ENCODE data around the gene PCDHGB1.
"Not testable (repeated sequence)": the region's sequence is repeated elsewhere in the genome, so short reads cannot be mapped to it uniquely, and the experiment has no call there.

Gene PCDHGB1

GRCh38 chr5:141373673-141374317 lies 23.9 kb downstream of the PCDHGB1 start, which contains the start of gene PCDHGA6:
PCDHGA6 (plus strand) TSS chr5:141373891; CDS start chr5:141374084, 193 bp downstream.
- H3K9ac ChIP-seq (ENCODE audit: low read length) = no peak within 1 kb of the TSS
- H3K4me1 ChIP-seq (ENCODE audit: control insufficient read depth, low read depth, low read length) = no peaks in the 10 kb centered on the region
- no peak within 1 kb of the TSS for H3K27ac ChIP-seq (ENCODE audit: low read length)
- H3K4me3 ChIP-seq (ENCODE audit: low read length) = no peak within 1 kb of the TSS
- peaks cover 13% of the 10 kb centered on the region for H3K9me3 ChIP-seq (ENCODE audit: control insufficient read depth, low read depth, low read length)
- H3K27me3 ChIP-seq (ENCODE audit: control insufficient read depth, insufficient read depth, low read length) = no peaks in the 10 kb centered on the region
- H3K36me3 ChIP-seq (ENCODE audit: control insufficient read depth, low read depth, low read length) = no peaks in the 10 kb centered on the region

- Histone ChIP-seq H3K36me3 (ENCODE audit: control insufficient read depth, low read depth, low read length) (no peaks in the 10 kb centered on the region), H3K9me3 (ENCODE audit: control insufficient read depth, low read depth, low read length) (peaks cover 13% of the 10 kb centered on the region), H3K4me3 (ENCODE audit: low read length) (no peak overlapping the region)
These were observed 24.7 kb downstream of the PCDHGB1 start for GRCh38 chr5:141374627-141375026.

GRCh38 chr5:141375444-141376155 lies 25.7 kb downstream of the PCDHGB1 start:
- not testable (repeated sequence) for H3K27me3 ChIP-seq (ENCODE audit: control insufficient read depth, insufficient read depth, low read length); H3K4me3 ChIP-seq (ENCODE audit: low read length); H3K4me1 ChIP-seq (ENCODE audit: control insufficient read depth, low read depth, low read length); H3K9ac ChIP-seq (ENCODE audit: low read length); H3K27ac ChIP-seq (ENCODE audit: low read length); H3K36me3 ChIP-seq (ENCODE audit: control insufficient read depth, low read depth, low read length)
- peaks cover 13% of the 10 kb centered on the region for H3K9me3 ChIP-seq (ENCODE audit: control insufficient read depth, low read depth, low read length)

More at GRCh38 chr5:141374627-141375026, 24.7 kb downstream of the PCDHGB1 start:
- H3K27me3 ChIP-seq (ENCODE audit: control insufficient read depth, insufficient read depth, low read length) = no peaks in the 10 kb centered on the region
- H3K9ac ChIP-seq (ENCODE audit: low read length) = no peak overlapping the region
- no peaks in the 10 kb centered on the region for H3K4me1 ChIP-seq (ENCODE audit: control insufficient read depth, low read depth, low read length)
- no peak overlapping the region for H3K27ac ChIP-seq (ENCODE audit: low read length)

DNA sequence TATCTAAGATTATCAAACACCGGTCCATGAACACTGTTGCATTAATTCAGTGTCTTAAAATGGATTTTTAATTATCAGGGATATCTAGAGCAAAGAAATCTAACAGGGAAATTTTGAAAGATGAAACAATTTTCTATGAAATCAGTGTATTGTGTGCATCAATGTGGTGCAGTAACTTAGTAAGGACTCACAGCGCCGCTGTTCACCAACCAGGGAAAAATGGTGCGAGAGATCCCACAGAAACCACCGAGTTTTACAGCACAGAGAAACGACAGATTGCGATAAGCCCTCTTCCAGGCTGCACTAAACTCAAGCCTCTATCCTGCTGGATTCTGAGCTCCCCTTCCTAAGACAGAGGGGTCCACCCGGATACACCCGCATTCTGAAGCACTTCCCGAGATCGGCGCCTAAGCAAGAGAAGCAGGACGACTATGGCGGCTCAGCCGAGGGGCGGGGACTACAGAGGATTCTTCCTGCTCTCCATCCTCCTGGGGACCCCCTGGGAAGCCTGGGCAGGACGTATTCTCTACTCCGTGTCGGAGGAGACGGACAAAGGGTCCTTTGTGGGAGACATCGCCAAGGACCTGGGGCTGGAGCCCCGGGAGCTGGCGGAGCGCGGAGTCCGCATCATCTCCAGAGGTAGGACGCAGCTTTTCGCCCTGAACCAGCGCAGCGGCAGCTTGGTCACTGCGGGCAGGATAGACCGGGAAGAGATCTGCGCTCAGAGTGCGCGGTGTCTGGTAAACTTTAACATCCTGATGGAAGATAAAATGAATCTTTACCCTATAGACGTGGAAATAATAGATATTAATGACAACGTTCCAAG lies 32.8 kb downstream of the PCDHGB1 start, which contains the start of gene PCDHGA7:
TSS of gene PCDHGA7 (plus strand) at position 274 of the 826 bp plus-strand sequence. CDS start at position 432, 158 bp downstream.
- no peak within 1 kb of the TSS for H3K9ac ChIP-seq (ENCODE audit: low read length)
- H3K4me3 ChIP-seq (ENCODE audit: low read length) = no peak within 1 kb of the TSS
- no peaks in the 10 kb centered on the region for H3K4me1 ChIP-seq (ENCODE audit: control insufficient read depth, low read depth, low read length)
- H3K27me3 ChIP-seq (ENCODE audit: control insufficient read depth, insufficient read depth, low read length) = no peaks in the 10 kb centered on the region
- H3K27ac ChIP-seq (ENCODE audit: low read length) = no peak within 1 kb of the TSS
- peaks cover 29% of the 10 kb centered on the region for H3K9me3 ChIP-seq (ENCODE audit: control insufficient read depth, low read depth, low read length)
- no peaks in the 10 kb centered on the region for H3K36me3 ChIP-seq (ENCODE audit: control insufficient read depth, low read depth, low read length)

DNA sequence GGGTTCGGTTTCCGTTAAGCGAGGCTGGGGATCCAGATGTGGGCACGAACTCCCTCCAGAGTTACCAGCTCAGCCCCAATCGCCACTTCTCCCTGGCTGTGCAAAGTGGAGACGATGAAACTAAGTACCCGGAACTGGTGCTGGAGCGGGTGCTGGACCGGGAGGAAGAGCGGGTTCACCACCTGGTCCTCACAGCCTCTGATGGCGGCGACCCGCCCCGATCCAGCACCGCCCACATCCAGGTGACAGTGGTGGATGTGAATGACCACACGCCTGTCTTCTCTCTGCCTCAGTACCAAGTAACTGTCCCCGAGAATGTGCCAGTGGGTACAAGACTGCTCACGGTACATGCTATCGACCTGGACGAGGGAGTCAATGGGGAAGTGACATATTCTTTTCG lies 33.4 kb downstream of the PCDHGB1 start:
- Histone ChIP-seq H3K27ac (ENCODE audit: low read length) (no peak overlapping the region), H3K4me3 (ENCODE audit: low read length) (no peak overlapping the region), H3K27me3 (ENCODE audit: control insufficient read depth, insufficient read depth, low read length) (no peaks in the 10 kb centered on the region), H3K4me1 (ENCODE audit: control insufficient read depth, low read depth, low read length) (no peaks in the 10 kb centered on the region), H3K9me3 (ENCODE audit: control insufficient read depth, low read depth, low read length) (peaks cover 31% of the 10 kb centered on the region), H3K36me3 (ENCODE audit: control insufficient read depth, low read depth, low read length) (no peaks in the 10 kb centered on the region), H3K9ac (ENCODE audit: low read length) (no peak overlapping the region)

- H3K27me3 ChIP-seq (ENCODE audit: control insufficient read depth, insufficient read depth, low read length) = no peaks in the 10 kb centered on the region
- H3K4me1 ChIP-seq (ENCODE audit: control insufficient read depth, low read depth, low read length) = no peaks in the 10 kb centered on the region
- H3K9me3 ChIP-seq (ENCODE audit: control insufficient read depth, low read depth, low read length) = peaks cover 38% of the 10 kb centered on the region
- H3K4me3 ChIP-seq (ENCODE audit: low read length) = no peak overlapping the region
- H3K36me3 ChIP-seq (ENCODE audit: control insufficient read depth, low read depth, low read length) = no peaks in the 10 kb centered on the region
- no peak overlapping the region for H3K9ac ChIP-seq (ENCODE audit: low read length)
- no peak overlapping the region for H3K27ac ChIP-seq (ENCODE audit: low read length)
These were observed 34.8 kb downstream of the PCDHGB1 start for GRCh38 chr5:141384471-141385267.

DNA sequence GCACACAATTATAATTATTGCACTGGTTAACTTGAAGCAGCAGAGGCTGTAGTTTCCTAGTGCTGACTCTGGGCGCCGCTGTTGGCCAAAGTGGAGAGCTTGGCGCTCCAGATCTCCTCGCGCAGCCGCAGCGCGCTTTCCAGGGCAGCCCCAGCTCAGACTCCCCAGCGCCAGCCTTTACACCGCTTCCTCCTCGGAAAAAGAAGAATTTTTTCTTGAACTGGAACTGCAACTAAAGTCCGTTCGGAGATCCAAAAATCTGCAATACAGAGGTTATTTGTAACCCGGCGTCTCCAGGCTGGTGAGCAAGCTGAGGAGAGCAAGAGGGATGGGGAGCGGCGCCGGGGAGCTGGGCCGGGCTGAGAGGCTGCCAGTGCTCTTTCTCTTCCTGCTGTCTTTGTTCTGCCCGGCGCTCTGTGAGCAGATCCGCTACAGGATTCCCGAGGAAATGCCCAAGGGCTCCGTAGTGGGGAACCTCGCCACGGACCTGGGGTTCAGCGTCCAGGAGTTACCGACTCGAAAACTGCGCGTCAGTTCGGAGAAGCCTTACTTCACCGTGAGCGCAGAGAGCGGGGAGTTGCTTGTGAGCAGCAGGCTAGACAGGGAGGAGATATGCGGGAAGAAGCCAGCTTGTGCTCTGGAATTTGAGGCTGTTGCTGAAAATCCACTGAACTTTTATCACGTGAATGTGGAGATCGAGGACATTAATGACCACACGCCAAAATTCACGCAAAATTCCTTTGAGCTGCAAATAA lies 37.8 kb downstream of the PCDHGB1 start, which contains the start of gene PCDHGB4:
TSS of gene PCDHGB4 (plus strand) at position 142 of the 755 bp plus-strand sequence. CDS start at position 329, 187 bp downstream.
- H3K27me3 ChIP-seq (ENCODE audit: control insufficient read depth, insufficient read depth, low read length); H3K4me1 ChIP-seq (ENCODE audit: control insufficient read depth, low read depth, low read length); H3K27ac ChIP-seq (ENCODE audit: low read length); H3K9ac ChIP-seq (ENCODE audit: low read length); H3K4me3 ChIP-seq (ENCODE audit: low read length); H3K36me3 ChIP-seq (ENCODE audit: control insufficient read depth, low read depth, low read length): not testable (repeated sequence)
- peaks cover 49% of the 10 kb centered on the region for H3K9me3 ChIP-seq (ENCODE audit: control insufficient read depth, low read depth, low read length)

- Histone ChIP-seq H3K4me1 (ENCODE audit: control insufficient read depth, low read depth, low read length) (no peaks in the 10 kb centered on the region), H3K9me3 (ENCODE audit: control insufficient read depth, low read depth, low read length) (peaks cover 40% of the 10 kb centered on the region), H3K9ac (ENCODE audit: low read length) (no peak overlapping the region), H3K4me3 (ENCODE audit: low read length) (no peak overlapping the region), H3K27me3 (ENCODE audit: control insufficient read depth, insufficient read depth, low read length) (no peaks in the 10 kb centered on the region), H3K36me3 (ENCODE audit: control insufficient read depth, low read depth, low read length) (no peaks in the 10 kb centered on the region), H3K27ac (ENCODE audit: low read length) (no peak overlapping the region)
These were observed 38.8 kb downstream of the PCDHGB1 start for GRCh38 chr5:141388661-141389060.

GRCh38 chr5:141389153-141390042 lies 39.5 kb downstream of the PCDHGB1 start:
- H3K9ac ChIP-seq (ENCODE audit: low read length) = no peak overlapping the region
- peaks cover 40% of the 10 kb centered on the region for H3K9me3 ChIP-seq (ENCODE audit: control insufficient read depth, low read depth, low read length)
- no peak overlapping the region for H3K4me3 ChIP-seq (ENCODE audit: low read length)

More at GRCh38 chr5:141389153-141390042, 39.5 kb downstream of the PCDHGB1 start:
- H3K27ac ChIP-seq (ENCODE audit: low read length) = no peak overlapping the region
- H3K36me3 ChIP-seq (ENCODE audit: control insufficient read depth, low read depth, low read length) = no peaks in the 10 kb centered on the region
- H3K27me3 ChIP-seq (ENCODE audit: control insufficient read depth, insufficient read depth, low read length) = no peaks in the 10 kb centered on the region
- H3K4me1 ChIP-seq (ENCODE audit: control insufficient read depth, low read depth, low read length) = no peaks in the 10 kb centered on the region

All from iPS-18a (cell line).